Natural killer cell treated with Interleukin-12 subunit alpha and Interleukin-12 subunit beta and Interleukin-15 and Interleukin-18, amount 100 ng/mL, for 72 hours (primary cell): ENCODE measurements around the gene TMEM138. TPM values are rescaled to one million over a fixed set of nuclear protein-coding genes. Genes with fewer than 3 reads are reported as not detected.

Source experiments
- ATAC-seq, 2 donors: fragments of 150-1000 bp; cut with Tn5 transposase in 1 of 2; sonication (Bioruptor Pico), chemical (Tn5 transposase) in 1 of 2; 2 replicates each; pipeline ENCODE4 v1.10.0; 2021
- DNase-seq: peaks from one replicate; pipeline ENCODE4 v3.0.0; 2022; ENCODE audit warnings: low spot score
- H3K27ac Mint-ChIP-seq, 2 donors: 1 replicate in 1 of 2; 2 replicates in 1 of 2; pipeline ENCODE4 v1.8.0; 2022; ENCODE audit warnings: mixed read lengths in 2 of 2, mild to moderate bottlenecking in 1 of 2, moderate library complexity in 1 of 2
- H3K27me3 Mint-ChIP-seq, 2 donors: 1 replicate in 1 of 2; 2 replicates in 1 of 2; pipeline ENCODE4 v1.8.0; 2022; ENCODE audit warnings: mixed read lengths in 2 of 2
- H3K36me3 Mint-ChIP-seq: one replicate; pipeline ENCODE4 v1.8.0; 2022; ENCODE audit warnings: mixed read lengths
- H3K4me1 Mint-ChIP-seq, 2 donors: 1 replicate in 1 of 2; 2 replicates in 1 of 2; pipeline ENCODE4 v1.8.0; 2022; ENCODE audit warnings: low read depth in 2 of 2, mixed read lengths in 2 of 2, mild to moderate bottlenecking in 1 of 2
- H3K4me3 Mint-ChIP-seq: one replicate; pipeline ENCODE4 v1.8.0; 2022; ENCODE audit warnings: mixed read lengths
- H3K9me3 Mint-ChIP-seq: 2 replicates; pipeline ENCODE4 v1.8.0; 2022; ENCODE audit warnings: mixed read lengths
- total RNA-seq, 2 donors: library from RNA; stranded (reverse); gene quantifications; one replicate each; pipeline ENCODE4 v1.2.3, GENCODE V29; 2022

TMEM138 gene
- total RNA-seq, 2 donors from 2014 or later, result 56.1 to 107 TPM

GRCh38 chr11:61349189-61349751, 12.9 kb upstream of the TMEM138 start:
- DNase-seq, result no peak
- H3K4me1 Mint-ChIP-seq, result peaks cover 0 to 3% of the 10 kb centered on the region in 2 donors
- no peak overlapping the region for H3K4me3 Mint-ChIP-seq
- H3K36me3 Mint-ChIP-seq, result peaks cover 9% of the 10 kb centered on the region
- H3K27me3 Mint-ChIP-seq, result no peaks in the 10 kb centered on the region
- ATAC-seq, result no peak
- no peak overlapping the region for H3K27ac Mint-ChIP-seq
- no peaks in the 10 kb centered on the region for H3K9me3 Mint-ChIP-seq

DNA sequence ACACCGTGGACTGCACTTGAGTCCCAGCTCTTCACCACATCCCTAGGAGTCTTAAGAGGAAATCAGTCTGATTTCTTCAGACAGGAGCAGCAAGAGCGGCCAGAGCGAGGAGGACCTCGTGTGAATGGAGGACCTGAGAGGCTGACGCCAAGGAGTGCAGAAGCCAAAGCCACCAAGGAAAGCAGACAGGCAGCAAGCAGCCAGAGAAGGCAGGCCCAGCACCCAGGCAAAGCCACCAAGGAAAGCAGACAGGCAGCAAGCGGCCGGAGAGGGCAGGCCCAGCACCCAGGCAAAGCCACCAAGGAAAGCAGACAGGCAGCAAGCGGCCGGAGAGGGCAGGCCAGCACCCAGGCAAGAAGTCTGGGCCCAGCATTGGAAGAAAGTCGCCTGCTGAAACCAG, 12.3 kb upstream of the TMEM138 start:
- no peak for ATAC-seq
- Mint-ChIP-seq H3K4me1 (peaks cover 0 to 3% of the 10 kb centered on the region in 2 donors), H3K4me3 (no peak overlapping the region), H3K9me3 (no peaks in the 10 kb centered on the region), H3K36me3 (peaks cover 9% of the 10 kb centered on the region), H3K27me3 (no peaks in the 10 kb centered on the region), H3K27ac (peak overlapping the region in 1 of 2 donors; percentile 49)
- no peak for DNase-seq

- Mint-ChIP-seq H3K4me1 (peaks cover 0 to 3% of the 10 kb centered on the region in 2 donors), H3K9me3 (no peaks in the 10 kb centered on the region), H3K27ac (no peak overlapping the region), H3K4me3 (no peak overlapping the region), H3K27me3 (no peaks in the 10 kb centered on the region), H3K36me3 (peaks cover 9% of the 10 kb centered on the region)
- DNase-seq (no peak), ATAC-seq (no peak)
Measured at GRCh38 chr11:61350336-61350735, 11.8 kb upstream of the TMEM138 start.

DNA sequence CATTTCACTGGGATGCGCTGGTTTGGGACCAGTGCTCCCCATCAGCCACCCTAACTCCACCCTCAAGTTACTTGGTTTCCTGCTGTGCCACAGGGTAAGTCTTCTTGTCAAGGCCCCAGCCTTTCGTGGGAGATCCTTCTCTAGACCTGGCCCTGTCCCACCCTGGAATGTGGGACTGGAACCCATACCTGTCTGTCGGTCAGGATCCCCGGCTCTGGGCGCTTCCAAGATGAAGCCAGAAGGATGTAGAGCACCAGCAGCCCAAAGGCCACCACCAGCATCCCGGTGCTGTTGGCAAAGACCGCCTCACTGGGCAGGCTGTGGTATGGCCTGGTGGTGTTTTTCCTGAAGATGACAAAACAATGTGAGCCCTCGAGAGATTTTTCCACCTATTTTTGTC, 11.4 kb upstream of the TMEM138 start:
- Mint-ChIP-seq H3K27ac (no peak overlapping the region), H3K27me3 (no peaks in the 10 kb centered on the region), H3K4me1 (peaks cover 0 to 3% of the 10 kb centered on the region in 2 donors), H3K36me3 (peaks cover 9% of the 10 kb centered on the region), H3K4me3 (no peak overlapping the region), H3K9me3 (no peaks in the 10 kb centered on the region)
- no peak for DNase-seq
- no peak for ATAC-seq

DNA sequence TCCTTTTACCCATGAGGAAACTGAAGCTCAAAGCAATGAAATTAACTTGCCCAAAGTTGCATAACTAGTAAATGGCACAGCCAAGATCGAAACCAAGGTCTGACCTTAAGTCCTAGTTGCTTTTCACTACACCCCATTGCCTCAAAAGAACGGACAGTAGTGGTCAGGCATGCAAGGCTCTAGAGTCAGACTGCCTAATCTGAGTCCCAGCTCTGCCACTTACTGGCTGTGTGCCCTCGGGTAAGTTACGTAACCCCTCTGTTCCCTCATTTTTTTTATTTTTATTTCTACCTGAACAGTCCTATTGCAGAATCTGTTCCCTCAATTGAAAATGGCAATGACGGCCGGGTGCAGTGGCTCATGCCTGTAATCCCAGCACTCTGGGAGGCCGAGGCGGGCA, 10.1 kb upstream of the TMEM138 start:
- no peaks in the 10 kb centered on the region for H3K27me3 Mint-ChIP-seq
- ATAC-seq (no peak), DNase-seq (no peak)
- peaks cover 9% of the 10 kb centered on the region for H3K36me3 Mint-ChIP-seq
- no peak overlapping the region for H3K27ac Mint-ChIP-seq
- no peak overlapping the region for H3K4me3 Mint-ChIP-seq
- no peaks in the 10 kb centered on the region for H3K9me3 Mint-ChIP-seq
- H3K4me1 Mint-ChIP-seq, result peaks cover 0 to 6% of the 10 kb centered on the region in 2 donors

DNA sequence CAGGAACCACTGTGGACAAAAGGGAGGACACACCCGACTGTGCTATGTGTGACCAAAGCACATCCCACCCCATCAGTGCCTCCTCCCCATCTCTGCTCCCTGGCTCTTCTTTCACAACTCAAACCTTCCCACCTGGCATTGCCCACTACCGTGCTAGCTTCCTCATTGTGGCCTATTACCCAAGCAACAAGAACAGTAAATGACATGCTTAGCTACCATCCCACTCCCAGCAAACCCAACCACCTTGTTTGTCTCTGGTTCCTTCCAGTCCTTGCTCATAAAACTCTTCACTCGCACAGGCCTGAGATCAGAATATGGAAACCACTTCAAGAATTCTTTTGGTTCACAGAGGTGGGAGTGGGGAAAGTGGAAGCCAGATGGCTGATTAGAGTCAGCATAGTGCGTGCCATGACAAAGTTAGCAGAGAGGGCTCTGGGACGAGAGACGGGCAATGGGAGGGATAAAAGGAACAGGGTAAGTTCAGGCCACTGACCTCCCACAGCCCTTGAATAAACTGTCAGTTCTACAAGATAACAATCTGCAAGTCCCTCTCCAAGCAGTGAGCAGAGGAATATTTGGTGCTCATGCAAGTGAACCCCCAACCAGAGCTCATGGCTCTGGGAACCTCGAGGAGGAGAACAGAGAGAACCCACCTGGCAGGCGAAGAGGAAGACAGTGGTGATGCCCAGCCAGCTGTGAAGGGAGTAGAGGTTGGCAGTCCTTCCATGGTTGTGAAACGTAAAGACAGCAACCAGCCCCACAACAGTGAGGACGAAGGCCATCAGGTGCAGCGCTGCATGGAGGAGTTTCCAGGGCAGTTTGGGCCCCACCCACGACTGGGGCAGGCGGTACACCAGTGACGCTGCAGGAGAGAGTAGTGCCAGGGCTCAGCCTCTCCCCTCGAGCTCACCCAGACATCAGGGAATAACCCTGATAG, 8.8 kb upstream of the TMEM138 start:
- H3K27me3 Mint-ChIP-seq, result no peaks in the 10 kb centered on the region
- peaks cover 0 to 8% of the 10 kb centered on the region in 2 donors for H3K4me1 Mint-ChIP-seq
- DNase-seq (no peak), ATAC-seq (no peak)
- H3K27ac Mint-ChIP-seq, result no peak overlapping the region
- H3K4me3 Mint-ChIP-seq, result no peak overlapping the region
- H3K36me3 Mint-ChIP-seq, result peaks cover 9% of the 10 kb centered on the region
- H3K9me3 Mint-ChIP-seq, result no peaks in the 10 kb centered on the region

DNA sequence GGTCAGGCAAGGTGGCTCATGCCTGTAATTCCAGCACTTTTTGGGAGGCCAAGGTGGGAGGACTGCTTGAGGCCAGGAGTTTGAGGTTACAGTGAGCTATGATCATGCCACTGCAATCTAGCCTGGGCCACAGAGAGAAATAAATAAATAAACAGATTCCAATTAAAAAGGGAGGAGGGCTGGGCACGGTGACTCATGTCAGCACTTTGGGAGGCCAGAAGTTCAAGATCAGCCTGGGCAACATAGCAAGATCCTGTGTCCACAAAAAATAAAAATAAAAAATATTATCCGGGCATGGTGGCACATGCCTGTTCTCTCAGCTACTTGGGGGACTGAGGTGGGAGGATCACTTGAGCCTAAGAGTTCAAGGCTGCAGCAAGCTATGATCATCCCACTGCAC, 8.0 kb upstream of the TMEM138 start:
- peaks cover 9% of the 10 kb centered on the region for H3K36me3 Mint-ChIP-seq
- no peak overlapping the region for H3K4me3 Mint-ChIP-seq
- DNase-seq (no peak), ATAC-seq (no peak)
- peaks cover 0 to 8% of the 10 kb centered on the region in 2 donors for H3K4me1 Mint-ChIP-seq
- H3K27me3 Mint-ChIP-seq, result no peaks in the 10 kb centered on the region
- H3K27ac Mint-ChIP-seq, result no peak overlapping the region
- H3K9me3 Mint-ChIP-seq, result no peaks in the 10 kb centered on the region

GRCh38 chr11:61356706-61357105, 5.5 kb upstream of the TMEM138 start:
- peaks cover 7 to 12% of the 10 kb centered on the region in 2 donors for H3K4me1 Mint-ChIP-seq
- DNase-seq, result no peak
- H3K27ac Mint-ChIP-seq, result no peak overlapping the region
- H3K27me3 Mint-ChIP-seq, result no peaks in the 10 kb centered on the region
- peaks cover 4% of the 10 kb centered on the region for H3K36me3 Mint-ChIP-seq
- no peak overlapping the region for H3K4me3 Mint-ChIP-seq
- ATAC-seq, result no peak
- no peaks in the 10 kb centered on the region for H3K9me3 Mint-ChIP-seq

DNA sequence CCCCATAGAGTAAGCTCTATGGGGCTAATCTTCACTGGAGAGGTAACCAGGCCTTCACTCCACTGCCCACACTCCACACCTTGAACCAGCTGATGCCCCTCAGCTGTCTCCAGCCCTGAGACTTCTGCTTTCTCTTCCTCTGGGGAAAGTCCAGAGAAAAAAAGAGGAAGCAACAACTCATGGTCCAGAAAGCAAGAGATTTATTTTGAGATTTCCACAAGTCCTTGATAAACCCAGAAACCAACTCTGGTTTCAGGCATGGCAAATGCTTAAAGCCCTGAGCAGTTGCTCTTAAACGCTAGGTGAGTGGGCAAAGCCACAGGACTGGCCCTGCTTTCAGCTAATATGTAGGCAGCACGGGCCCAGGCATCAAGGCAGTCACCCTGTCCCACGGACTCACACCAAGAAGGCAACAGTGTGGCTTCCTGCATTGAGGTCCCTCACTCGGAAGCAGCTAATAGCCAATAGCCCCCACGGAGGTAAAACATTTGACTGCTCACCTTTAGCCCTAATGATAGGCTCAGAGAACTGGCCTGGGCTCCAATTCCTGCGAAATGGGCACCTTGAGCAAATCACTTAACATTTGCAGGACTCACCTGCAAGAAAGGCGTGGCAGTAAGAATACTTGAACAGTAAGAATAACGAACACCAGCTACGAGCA, 4.8 kb upstream of the TMEM138 start:
- H3K9me3 Mint-ChIP-seq, result no peaks in the 10 kb centered on the region
- DNase-seq (no peak), ATAC-seq (no peak)
- no peak overlapping the region for H3K27ac Mint-ChIP-seq
- no peak overlapping the region for H3K4me3 Mint-ChIP-seq
- H3K36me3 Mint-ChIP-seq, result peaks cover 8% of the 10 kb centered on the region
- peaks cover 11 to 15% of the 10 kb centered on the region in 2 donors for H3K4me1 Mint-ChIP-seq
- no peaks in the 10 kb centered on the region for H3K27me3 Mint-ChIP-seq

DNA sequence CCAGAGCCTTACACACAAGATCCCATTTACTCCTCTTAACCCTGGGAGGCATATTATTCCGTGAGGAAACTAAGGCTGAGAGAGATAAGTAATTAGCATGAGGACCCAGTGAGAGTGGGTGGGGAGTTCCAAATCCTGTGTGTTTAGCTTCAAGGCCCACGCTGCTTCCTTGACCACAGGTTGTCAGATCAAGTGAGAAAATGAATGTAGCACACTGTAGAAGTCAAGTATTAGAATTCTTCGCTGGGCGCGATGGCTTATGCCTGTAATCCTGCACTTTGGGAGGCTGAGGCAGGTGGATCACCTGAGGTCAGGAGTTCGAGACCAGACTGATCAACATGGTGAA, 4.3 kb upstream of the TMEM138 start:
- Mint-ChIP-seq H3K27ac (no peak overlapping the region), H3K4me1 (peaks cover 16 to 19% of the 10 kb centered on the region in 2 donors), H3K27me3 (no peaks in the 10 kb centered on the region), H3K36me3 (peaks cover 10% of the 10 kb centered on the region), H3K4me3 (no peak overlapping the region), H3K9me3 (no peaks in the 10 kb centered on the region)
- no peak for ATAC-seq
- no peak for DNase-seq

- ATAC-seq (no peak), DNase-seq (no peak)
- Mint-ChIP-seq H3K27me3 (no peaks in the 10 kb centered on the region), H3K4me1 (peaks cover 23 to 24% of the 10 kb centered on the region in 2 donors), H3K27ac (no peak overlapping the region), H3K36me3 (peaks cover 6% of the 10 kb centered on the region), H3K4me3 (no peak overlapping the region), H3K9me3 (no peaks in the 10 kb centered on the region)
Measured at GRCh38 chr11:61358566-61358965, 3.6 kb upstream of the TMEM138 start.

DNA sequence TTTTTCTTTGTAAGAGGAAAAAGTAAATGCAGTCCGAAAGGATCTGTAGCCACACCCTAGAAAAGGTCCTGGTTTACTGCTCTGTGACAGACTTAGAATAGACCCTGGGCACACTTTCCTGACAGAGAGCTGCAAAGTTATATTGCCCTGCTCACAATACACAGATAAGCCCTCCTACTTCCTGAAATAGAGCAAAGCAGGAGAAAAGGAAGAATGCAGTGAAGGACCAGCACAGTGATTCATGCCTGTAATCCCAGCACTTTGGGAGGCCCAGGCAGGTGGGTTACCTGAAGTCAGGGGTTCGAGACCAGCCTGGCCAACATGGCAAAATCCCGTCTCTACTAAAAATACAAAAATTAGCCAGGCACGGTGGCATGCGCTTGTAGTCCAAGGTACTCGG, 2.7 kb upstream of the TMEM138 start:
- no peak for DNase-seq
- no peaks in the 10 kb centered on the region for H3K9me3 Mint-ChIP-seq
- H3K36me3 Mint-ChIP-seq, result peaks cover 10% of the 10 kb centered on the region
- H3K27ac Mint-ChIP-seq, result no peak overlapping the region
- H3K27me3 Mint-ChIP-seq, result no peaks in the 10 kb centered on the region
- H3K4me1 Mint-ChIP-seq, result peaks cover 28 to 29% of the 10 kb centered on the region in 2 donors
- H3K4me3 Mint-ChIP-seq, result peak overlapping the region; percentile 49
- ATAC-seq, result no peak

GRCh38 chr11:61361237-61361740, 885 bp upstream of the TMEM138 start:
- peaks cover 28 to 29% of the 10 kb centered on the region in 2 donors for H3K4me1 Mint-ChIP-seq
- H3K27ac Mint-ChIP-seq, result peak overlapping the region; percentile 93 to 94
- no peaks in the 10 kb centered on the region for H3K27me3 Mint-ChIP-seq
- H3K4me3 Mint-ChIP-seq, result peak overlapping the region; percentile 98
- H3K36me3 Mint-ChIP-seq, result peaks cover 10% of the 10 kb centered on the region
- no peaks in the 10 kb centered on the region for H3K9me3 Mint-ChIP-seq
- ATAC-seq (no peak), DNase-seq (no peak)

DNA sequence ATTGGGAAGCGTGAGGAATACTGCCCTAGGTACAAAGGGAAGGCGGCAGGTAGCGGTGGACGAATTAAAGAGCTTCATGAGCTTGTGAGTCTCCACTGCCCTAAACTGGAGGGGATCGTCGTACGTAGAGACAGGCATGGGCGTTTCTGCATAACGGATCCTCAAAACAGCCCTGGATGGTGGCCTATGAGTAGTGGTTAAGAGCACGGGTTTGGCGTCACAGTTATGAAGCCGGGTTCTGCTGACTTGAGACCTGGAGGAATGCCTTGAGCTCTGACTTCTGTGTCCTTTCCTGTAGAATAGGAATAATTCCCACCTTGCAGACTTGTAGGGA, 335 bp downstream of the TMEM138 start:
- H3K4me3 Mint-ChIP-seq, result peak overlapping the region; percentile 98
- DNase-seq (no peak), ATAC-seq (peak in 1 of 2 donors; percentile 31)
- peaks cover 14% of the 10 kb centered on the region for H3K36me3 Mint-ChIP-seq
- H3K27ac Mint-ChIP-seq, result peak overlapping the region; percentile 93 to 94
- no peaks in the 10 kb centered on the region for H3K27me3 Mint-ChIP-seq
- peaks cover 26 to 28% of the 10 kb centered on the region in 2 donors for H3K4me1 Mint-ChIP-seq
- no peaks in the 10 kb centered on the region for H3K9me3 Mint-ChIP-seq
